Breast epithelium (tissue), 3 donors: ENCODE results near the gene TMPRSS9.

Experiments used
- CTCF ChIP-seq, 3 donors: fragments of 450-650 bp; IDR thresholded peaks; one replicate each; pipeline ENCODE4 v1.5.1; 2016 to 2017; ENCODE audit warnings: antibody characterized with exemption in 3 of 3, mild to moderate bottlenecking in 3 of 3, moderate library complexity in 3 of 3
- POLR2A ChIP-seq: fragments of 450-650 bp; IDR thresholded peaks from one replicate; pipeline ENCODE4 v1.6.1; 2016; ENCODE audit warnings: antibody characterized with exemption, mild to moderate bottlenecking, moderate library complexity

GRCh38 chr19:2361246-2362045 is 1.4 kb downstream of the TMPRSS9 start:
- no peak for TF ChIP-seq POLR2A
- TF ChIP-seq CTCF (IDR thresholded peaks at IDR 0.05), result no peak
